Left kidney (tissue), 2 donors: ENCODE results near the gene RAD9A. TPM values are rescaled to one million over a fixed set of nuclear protein-coding genes. Genes with fewer than 3 reads are reported as not detected.

ENCODE experiments used
- DNase-seq: peaks from one replicate; pipeline ENCODE4 v3.0.0-alpha.2; 2013
- polyA plus RNA-seq: library from polyadenylated mRNA; unstranded; fragments of 120-200 nt; gene quantifications from one replicate; pipeline ENCODE4 v1.2.1, GENCODE V29; 2013; ENCODE audit not compliant: insufficient read length

The RAD9A gene
- polyA plus RNA-seq, 1 donor: 29.6 TPM

DNA sequence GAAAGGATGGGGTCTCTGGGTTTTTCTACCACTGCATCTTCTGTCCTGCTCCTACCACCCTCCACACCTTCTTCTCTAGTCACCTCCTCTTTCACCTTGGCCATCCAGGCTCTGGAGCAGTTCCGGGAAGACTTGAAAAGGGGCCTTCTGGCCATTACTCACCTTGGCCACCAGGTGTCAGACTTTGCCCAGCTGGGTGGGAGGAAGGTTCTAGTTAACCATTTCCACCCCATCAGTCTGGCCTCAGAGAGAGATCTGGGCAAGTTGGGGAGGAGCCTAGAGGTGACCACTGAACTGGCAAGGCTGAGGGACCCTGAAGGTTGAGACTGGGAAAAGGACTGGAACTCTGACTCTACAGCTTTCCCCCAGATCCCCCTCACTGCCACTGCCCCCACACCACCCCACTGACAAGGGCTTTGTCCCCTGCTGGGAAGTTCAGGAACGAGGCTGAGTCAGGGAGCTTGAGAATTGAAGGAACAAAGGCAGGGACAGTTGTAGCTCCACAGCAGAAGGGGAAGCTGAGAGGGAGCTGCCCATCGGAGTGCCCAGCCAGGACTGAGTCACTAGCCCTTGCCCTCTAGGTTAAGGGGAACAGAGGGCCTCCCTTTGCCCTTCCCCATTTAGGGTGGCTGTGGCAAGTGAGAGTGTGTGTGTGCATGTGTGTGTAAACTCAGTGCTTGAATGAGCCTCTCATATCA lies 34.8 kb upstream of the RAD9A start:
- peak; percentile 77 for DNase-seq

GRCh38 chr11:67357831-67358670 lies 33.7 kb upstream of the RAD9A start:
- no peak for DNase-seq

DNA sequence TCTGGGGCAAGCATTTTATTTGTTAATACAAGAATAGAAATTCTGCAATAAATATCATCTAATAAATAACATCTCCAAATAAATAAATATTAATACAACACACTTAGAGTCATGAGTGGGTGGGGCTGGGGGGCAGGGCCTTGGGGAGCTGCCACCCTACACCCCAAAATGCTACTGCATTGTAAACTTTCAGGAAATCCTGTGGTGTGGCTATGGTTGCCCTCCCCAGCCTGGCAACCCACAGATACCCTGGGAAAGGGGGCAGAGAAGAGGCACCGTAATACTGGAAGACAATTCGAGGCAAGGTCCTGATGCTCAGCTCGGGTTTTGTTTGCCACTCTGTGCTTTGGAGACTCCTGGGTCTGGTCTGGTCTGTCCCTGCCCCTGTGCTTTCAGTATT lies 27.6 kb upstream of the RAD9A start:
- DNase-seq: no peak

- no peak for DNase-seq
Observed at GRCh38 chr11:67364783-67365722, 26.7 kb upstream of the RAD9A start.

GRCh38 chr11:67365736-67366444 lies 25.9 kb upstream of the RAD9A start:
- no peak for DNase-seq

DNA sequence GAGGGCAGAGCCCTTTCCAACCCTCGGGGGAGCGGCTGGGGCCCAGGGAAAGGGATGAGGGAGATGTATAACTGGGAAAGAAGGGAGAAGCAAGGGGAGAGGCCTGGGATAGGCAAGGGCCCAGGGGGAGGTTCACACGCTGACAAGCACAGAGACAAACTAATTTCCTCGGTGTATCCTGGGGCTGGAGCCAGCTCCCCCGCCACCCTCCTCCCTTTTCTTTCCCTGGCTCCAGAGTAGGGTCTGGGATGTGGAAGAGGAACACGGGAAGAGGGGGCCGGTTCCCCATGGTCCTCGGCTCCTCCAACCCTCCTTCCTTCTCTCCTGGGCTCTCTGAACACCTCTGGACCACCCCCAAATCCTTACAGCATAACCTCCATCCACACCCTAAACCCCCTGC lies 25.2 kb upstream of the RAD9A start:
- no peak for DNase-seq

DNA sequence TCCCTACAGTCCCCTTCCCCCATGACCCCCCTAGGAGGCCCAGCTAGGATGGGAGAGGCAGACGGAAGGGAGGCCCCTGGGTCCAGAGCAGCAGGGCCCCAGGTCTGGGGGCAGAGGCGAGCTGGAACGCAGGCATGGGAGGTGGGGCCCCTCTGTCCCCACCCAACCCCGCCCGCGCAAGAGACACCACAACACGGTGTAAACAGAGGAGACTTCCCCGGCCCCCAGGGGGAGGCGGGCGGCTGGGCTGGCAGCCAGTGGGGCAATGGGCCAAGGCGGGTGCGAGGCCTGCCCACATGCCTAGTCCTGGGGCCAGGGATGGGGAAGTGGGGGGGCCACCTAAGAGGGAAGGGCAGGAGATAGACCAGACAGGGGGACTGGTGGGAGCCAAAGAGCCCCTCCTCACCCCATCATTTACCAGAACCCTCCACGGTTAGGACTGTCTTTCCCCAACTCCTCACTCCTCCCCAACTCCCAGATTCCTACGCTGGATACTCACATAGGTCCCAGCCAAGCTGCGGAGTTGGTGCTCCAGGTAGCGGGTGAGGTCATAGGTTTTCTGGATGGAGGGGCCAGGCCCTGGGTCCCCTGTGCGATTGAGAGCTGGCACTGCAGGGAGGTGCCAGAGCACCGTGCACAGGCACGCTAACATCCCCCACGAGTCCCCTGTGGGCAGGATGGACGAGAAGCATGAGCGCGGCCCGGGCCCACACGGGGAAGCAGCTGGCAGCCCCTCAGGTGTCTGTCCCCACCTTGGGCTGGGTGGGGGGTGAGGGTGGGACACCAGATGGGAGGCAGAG lies 24.6 kb upstream of the RAD9A start:
- no peak for DNase-seq

GRCh38 chr11:67367761-67368227 lies 24.0 kb upstream of the RAD9A start:
- no peak for DNase-seq

DNA sequence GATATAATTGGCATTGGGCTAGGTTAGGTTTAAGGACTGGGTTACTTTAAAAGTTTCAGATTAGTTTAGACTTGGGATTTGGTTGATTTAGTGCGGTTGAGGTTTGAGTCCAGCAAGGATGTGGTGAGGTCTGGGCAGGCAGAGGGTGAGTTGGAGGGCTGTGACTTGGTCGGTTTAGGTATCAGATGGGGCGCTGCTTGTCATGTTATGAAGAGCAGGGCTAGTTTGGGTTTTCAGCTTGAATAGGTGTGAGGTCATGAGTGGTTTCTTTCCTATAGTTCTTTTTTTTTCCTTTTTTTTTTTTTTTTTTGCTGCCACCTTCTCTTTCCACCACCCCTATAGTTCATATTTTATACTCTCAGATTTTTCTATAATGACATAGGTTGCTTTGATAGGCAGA lies 23.2 kb upstream of the RAD9A start:
- no peak for DNase-seq

DNA sequence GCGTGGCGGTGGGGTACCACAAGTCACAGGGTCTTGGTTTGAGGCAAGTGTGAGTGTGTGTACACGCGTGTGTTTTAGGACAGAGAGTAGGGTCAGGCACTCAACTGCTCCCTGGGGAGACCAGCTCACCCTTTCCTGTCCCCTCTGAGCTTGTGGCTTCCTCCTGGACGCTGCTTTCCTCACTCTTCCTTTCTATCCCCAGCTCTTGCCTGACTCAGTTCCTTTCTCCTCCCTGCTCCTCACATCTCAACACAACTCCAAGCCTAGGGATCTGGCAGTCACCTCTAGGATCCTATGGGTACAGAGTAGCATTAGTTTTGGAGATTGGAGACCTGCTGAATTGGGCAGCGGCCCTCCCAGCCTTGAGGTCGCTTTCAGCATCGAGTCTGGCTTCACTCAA lies 22.5 kb upstream of the RAD9A start:
- DNase-seq: no peak

DNA sequence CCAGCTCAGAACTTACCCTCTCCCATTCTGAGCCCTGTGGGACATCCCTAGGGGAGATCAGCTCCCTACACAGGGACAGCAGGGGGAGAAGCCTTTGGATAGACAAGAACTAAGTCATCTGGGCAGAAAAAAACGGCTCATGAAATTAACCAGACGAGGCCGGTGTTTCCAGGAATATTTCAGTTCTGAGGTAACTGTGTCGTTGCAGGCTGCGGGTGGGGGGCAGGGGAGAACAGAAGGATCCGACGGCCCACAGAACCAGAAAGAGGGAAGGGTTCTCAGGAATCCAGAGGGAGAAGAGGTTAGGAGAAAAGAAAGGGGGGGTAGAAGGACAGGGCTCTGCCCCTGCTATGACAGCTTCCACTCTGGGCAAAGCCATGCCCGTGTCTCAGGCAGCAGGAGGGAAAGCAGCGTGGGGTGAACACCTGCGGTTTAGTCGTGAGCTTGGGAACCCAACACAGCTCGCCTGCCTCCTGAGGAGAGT lies 21.9 kb upstream of the RAD9A start:
- no peak for DNase-seq

DNA sequence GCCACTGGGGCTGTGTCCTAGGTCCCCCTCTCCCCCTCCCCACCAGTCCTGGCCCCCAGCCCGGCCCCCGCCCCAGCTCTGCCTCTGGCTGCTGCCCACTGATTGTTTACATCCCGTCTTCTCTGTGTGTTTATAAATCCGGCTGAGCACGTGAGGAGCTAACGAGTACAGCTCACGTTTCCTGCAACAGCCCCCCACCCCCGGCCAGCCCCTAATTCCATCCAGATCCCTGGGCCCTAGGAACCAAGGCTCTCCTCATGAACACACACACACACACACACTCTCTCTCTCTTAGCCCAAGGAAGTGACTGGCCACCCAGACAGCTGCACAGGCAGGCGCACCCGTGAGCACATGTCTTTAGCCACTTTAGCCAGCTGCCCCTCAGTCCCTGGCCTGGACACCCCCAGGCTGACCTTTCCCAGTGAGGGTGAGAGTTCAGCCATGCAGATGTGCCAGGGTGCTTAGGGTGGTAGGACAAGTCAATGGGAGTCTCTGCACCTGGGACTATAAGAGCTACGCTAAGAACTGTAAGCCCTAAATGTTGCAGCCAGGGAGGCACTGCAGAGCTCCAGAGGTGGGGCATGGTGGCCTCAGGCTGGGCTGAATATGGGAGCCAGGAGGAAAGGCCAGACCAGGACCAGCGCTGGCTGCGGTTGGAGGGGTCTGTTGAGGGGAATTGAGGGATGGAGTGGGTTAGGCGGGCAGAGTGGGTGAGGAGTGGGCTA lies 21.3 kb upstream of the RAD9A start:
- DNase-seq: no peak

- DNase-seq: no peak
Observed at GRCh38 chr11:67371189-67371910, 20.4 kb upstream of the RAD9A start.

DNA sequence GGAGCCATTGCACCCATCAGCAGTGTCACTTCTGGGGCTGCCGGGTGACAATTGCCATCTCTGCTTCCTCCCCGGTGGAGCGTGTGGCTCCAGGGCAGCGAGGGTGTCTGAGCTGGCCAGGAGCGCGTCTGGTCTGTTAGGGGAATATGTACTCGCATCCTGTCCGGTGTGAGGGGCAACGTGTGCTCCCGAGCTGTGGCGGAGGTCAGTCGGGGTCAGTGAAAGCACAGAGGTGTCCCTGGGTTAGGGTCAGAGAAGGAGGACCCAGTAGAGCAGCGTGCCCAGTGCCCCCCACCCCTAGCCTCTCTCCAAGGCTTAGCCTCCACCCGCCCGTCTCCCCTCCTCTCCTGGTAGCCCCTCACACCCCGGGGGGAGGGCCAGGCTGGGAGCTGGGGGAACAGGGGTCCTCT lies 19.9 kb upstream of the RAD9A start:
- DNase-seq: no peak

- no peak for DNase-seq
Observed at GRCh38 chr11:67372321-67372992, 19.3 kb upstream of the RAD9A start.

DNA sequence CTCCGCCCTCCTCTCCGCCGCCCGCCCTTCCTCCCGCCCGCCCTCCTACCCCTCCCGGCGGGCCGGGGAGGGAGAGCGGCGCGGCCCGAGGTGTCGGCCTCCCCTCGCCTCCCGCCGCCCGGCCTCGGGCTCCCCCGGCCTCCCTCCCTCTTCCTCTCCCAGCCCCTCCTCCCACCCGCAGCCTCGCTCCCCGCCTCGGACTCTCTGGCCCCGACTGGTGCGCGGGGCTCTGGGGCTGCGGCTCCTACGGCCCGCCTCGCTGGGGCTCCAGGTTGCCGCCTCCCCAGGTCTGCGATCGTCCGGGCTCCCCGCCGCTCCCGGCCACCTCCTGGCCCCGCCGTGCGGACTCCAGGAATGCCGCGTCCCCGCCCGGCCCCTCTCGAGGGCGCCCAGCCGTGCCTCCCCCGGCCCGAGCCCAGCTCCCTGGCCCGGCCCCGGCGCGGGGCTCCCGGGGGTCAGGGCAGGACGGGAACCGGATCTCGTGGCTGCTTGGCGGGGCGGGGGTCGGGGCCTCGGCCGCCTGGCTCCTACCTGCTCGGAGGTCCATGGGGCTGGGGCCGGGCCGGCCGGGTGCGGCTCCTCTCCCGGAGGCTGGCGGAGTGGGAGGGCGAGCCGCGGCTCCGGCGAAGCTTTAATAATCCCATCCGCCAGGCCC lies 18.7 kb upstream of the RAD9A start, which contains the start of gene CLCF1:
Gene CLCF1, minus strand, starts transcription at position 606 of the 655 bp plus-strand sequence. Its CDS starts 59 bp downstream, at position 547.
- peak; percentile 70 for DNase-seq

GRCh38 chr11:67373648-67374570 lies 17.9 kb upstream of the RAD9A start:
- peak; percentile 72 for DNase-seq
